H1 (cell line): ENCODE measurements around the gene ABCG8. TPM values are rescaled to one million over a fixed set of nuclear protein-coding genes. Genes with fewer than 3 reads are reported as not detected.

ENCODE experiments used
- CTCF ChIA-PET: fragments of 300-600 bp; sonication (Branson Sonifier 250); formaldehyde crosslinking; loops from one replicate; lab custom pipeline; 2021; ENCODE audit not compliant: partially characterized antibody; lab: Charles Lee
- POLR2A ChIA-PET: fragments of 300-600 bp; sonication (Branson Sonifier 250); formaldehyde crosslinking; loops from one replicate; lab custom pipeline; 2021; ENCODE audit warnings: inconsistent platforms; ENCODE audit not compliant: partially characterized antibody; lab: Charles Lee
- DNase-seq, 2 experiments: peaks; one replicate each; pipeline versions ENCODE4 v3.0.0 to v3.0.0-alpha.2; 2010 to 2022; ENCODE audit warnings: low spot score in 2 of 2, low read depth in 1 of 2, mixed read lengths in 1 of 2
- FAIRE-seq: peaks from 2 replicates; lab custom pipeline; 2011; peaks lifted over from hg19 to GRCh38; lab: Jason Lieb, UNC
- H2AFZ ChIP-seq: 2 replicates; pipeline ENCODE4 v1.8.1; 2012; ENCODE audit warnings: low read length, inconsistent platforms
- H2AK5ac ChIP-seq: 2 replicates; pipeline ENCODE4 v1.6.1; 2013; ENCODE audit warnings: low read depth, low read length
- H2BK120ac ChIP-seq: replicated peaks from 2 replicates; pipeline ENCODE3; 2013; ENCODE audit warnings: low read depth, low read length, inconsistent platforms
- H2BK12ac ChIP-seq: 2 replicates; pipeline ENCODE4 v1.6.1; 2013; ENCODE audit warnings: low read depth, low read length
- H2BK15ac ChIP-seq: 2 replicates; pipeline ENCODE4 v1.6.1; 2013; ENCODE audit warnings: low read length
- H2BK20ac ChIP-seq: 2 replicates; pipeline ENCODE4 v1.6.1; 2013; ENCODE audit warnings: low read length
- H2BK5ac ChIP-seq: 2 replicates; pipeline ENCODE4 v1.6.1; 2013; ENCODE audit warnings: low read depth, low read length
- H3K14ac ChIP-seq: 2 replicates; pipeline ENCODE4 v1.6.1; 2013; ENCODE audit warnings: inconsistent platforms; ENCODE audit not compliant: insufficient read length
- H3K18ac ChIP-seq: 2 replicates; pipeline ENCODE4 v1.6.1; 2013; ENCODE audit warnings: low read length; ENCODE audit errors: extremely low read depth
- H3K23ac ChIP-seq: 2 replicates; pipeline ENCODE4 v1.6.1; 2013; ENCODE audit warnings: inconsistent platforms; ENCODE audit not compliant: insufficient read length
- H3K23me2 ChIP-seq: 2 replicates; pipeline ENCODE4 v1.6.1; 2013; ENCODE audit warnings: low read depth, low read length
- H3K27ac ChIP-seq: 2 replicates; pipeline ENCODE4 v1.6.1; 2011; ENCODE audit warnings: low read depth, low read length, inconsistent platforms
- H3K27me3 ChIP-seq, 4 experiments: replicated peaks in 1 of 4; 1 replicate in 1 of 4; 2 replicates in 3 of 4; pipeline versions ENCODE4 v1.6.1 to v1.8.1; 2011 to 2013; ENCODE audit warnings: low read length in 3 of 4, mild to moderate bottlenecking in 3 of 4, inconsistent platforms in 2 of 4, mixed read lengths in 2 of 4, moderate library complexity in 1 of 4; ENCODE audit not compliant: control insufficient read depth in 3 of 4, insufficient read depth in 3 of 4; ENCODE audit errors: extremely low read depth in 1 of 4
- H3K36me3 ChIP-seq, 4 experiments: 2 replicates each; pipeline versions ENCODE4 v1.6.1 to v1.8.1; 2011 to 2013; ENCODE audit warnings: mild to moderate bottlenecking in 4 of 4, low read length in 3 of 4, moderate library complexity in 2 of 4, control low read depth in 1 of 4, inconsistent platforms in 1 of 4; ENCODE audit not compliant: insufficient read depth in 4 of 4, control insufficient read depth in 2 of 4
- H3K4ac ChIP-seq: replicated peaks from 2 replicates; pipeline ENCODE3; 2013; ENCODE audit warnings: low read length, low read depth, mixed read lengths, inconsistent platforms; ENCODE audit not compliant: insufficient read length
- H3K4me1 ChIP-seq, 4 experiments: replicated peaks in 1 of 4; 1 replicate in 1 of 4; 2 replicates in 3 of 4; pipeline versions ENCODE4 v1.6.1 to v1.8.1; 2011 to 2013; ENCODE audit warnings: low read length in 3 of 4, inconsistent platforms in 2 of 4, mixed read lengths in 1 of 4; ENCODE audit not compliant: insufficient read depth in 4 of 4, control insufficient read depth in 3 of 4
- H3K4me2 ChIP-seq, 2 experiments: 2 replicates each; pipeline versions ENCODE4 v1.6.1 to v1.8.1; 2011 to 2013; ENCODE audit warnings: low read depth in 2 of 2, low read length in 2 of 2, control low read depth in 1 of 2, inconsistent platforms in 1 of 2, mild to moderate bottlenecking in 1 of 2; ENCODE audit not compliant: insufficient read depth in 1 of 2
- H3K4me3 ChIP-seq, 4 experiments: fragments of 200-600, 300-600 bp in 1 of 4; sonication (generic), shearing (Covaris generic), sonication (Bioruptor Twin) in 1 of 4; 2 replicates each; pipeline versions ENCODE4 v1.5.1 to v1.8.1; 2011 to 2016; ENCODE audit warnings: low read length in 4 of 4, low read depth in 3 of 4, control low read depth in 2 of 4, inconsistent platforms in 2 of 4, mild to moderate bottlenecking in 2 of 4, mixed read lengths in 1 of 4, moderate library complexity in 1 of 4; ENCODE audit not compliant: insufficient read depth in 2 of 4; ENCODE audit errors: extremely low read depth in 1 of 4
- H3K56ac ChIP-seq: replicated peaks from 2 replicates; pipeline ENCODE3; 2013; ENCODE audit warnings: low read depth, mild to moderate bottlenecking, mixed read lengths, low read length, inconsistent platforms; ENCODE audit not compliant: insufficient read length
- H3K79me1 ChIP-seq: 2 replicates; pipeline ENCODE4 v1.6.1; 2013; ENCODE audit warnings: low read depth, low read length, control low read depth
- H3K79me2 ChIP-seq, 2 experiments: 2 replicates each; pipeline versions ENCODE4 v1.6.1 to v1.8.1; 2012 to 2013; ENCODE audit warnings: low read length in 2 of 2, mild to moderate bottlenecking in 2 of 2, inconsistent platforms in 1 of 2; ENCODE audit not compliant: insufficient read depth in 2 of 2, control insufficient read depth in 1 of 2
- H3K9ac ChIP-seq, 4 experiments: replicated peaks in 1 of 4; 1 replicate in 1 of 4; 2 replicates in 3 of 4; pipeline versions ENCODE4 v1.6.1 to v1.8.1; 2011 to 2013; ENCODE audit warnings: low read depth in 3 of 4, low read length in 3 of 4, control low read depth in 2 of 4, mild to moderate bottlenecking in 2 of 4, moderate library complexity in 2 of 4, inconsistent platforms in 1 of 4; ENCODE audit errors: extremely low read depth in 1 of 4
- H3K9me3 ChIP-seq, 2 experiments: 2 replicates each; pipeline versions ENCODE4 v1.6.1 to v1.8.1; 2012 to 2013; ENCODE audit warnings: mild to moderate bottlenecking in 2 of 2, moderate library complexity in 2 of 2, control low read depth in 1 of 2, inconsistent platforms in 1 of 2, low read depth in 1 of 2, low read length in 1 of 2, mixed read lengths in 1 of 2; ENCODE audit not compliant: insufficient read depth in 2 of 2
- H4K20me1 ChIP-seq, 2 experiments: replicated peaks in 1 of 2; 2 replicates each; pipeline versions ENCODE3 to v1.8.1; 2011 to 2013; ENCODE audit warnings: inconsistent platforms in 2 of 2, low read length in 2 of 2, mild to moderate bottlenecking in 1 of 2; ENCODE audit not compliant: insufficient read depth in 2 of 2, control insufficient read depth in 1 of 2
- H4K5ac ChIP-seq: 2 replicates; pipeline ENCODE4 v1.6.1; 2013; ENCODE audit warnings: low read length, low read depth, mixed read lengths, inconsistent platforms; ENCODE audit not compliant: insufficient read length
- H4K8ac ChIP-seq: 2 replicates; pipeline ENCODE4 v1.8.0; 2013; ENCODE audit warnings: mild to moderate bottlenecking, moderate library complexity, low read length, inconsistent platforms; ENCODE audit not compliant: insufficient read depth; ENCODE audit errors: extremely low read depth
- H4K91ac ChIP-seq: replicated peaks from 2 replicates; pipeline ENCODE3; 2013; ENCODE audit warnings: low read length, mixed read lengths, inconsistent platforms; ENCODE audit not compliant: insufficient read length
- GTF2F1 ChIP-seq: IDR thresholded peaks from 2 replicates; pipeline ENCODE4 v1.6.1; 2012; ENCODE audit warnings: low read depth, low read length, improper control_type of control experiment, borderline replicate concordance
- KDM5A ChIP-seq: fragments of 200-600 bp; IDR thresholded peaks from 2 replicates; pipeline ENCODE4 v1.7.1; 2012; ENCODE audit warnings: mild to moderate bottlenecking, low read length, inconsistent platforms, mixed read lengths
- SP1 ChIP-seq: IDR thresholded peaks from 2 replicates; pipeline ENCODE4 v1.6.1; 2011; ENCODE audit warnings: low read depth, low read length
- WGBS, 2 experiments: shearing (Covaris generic) in 1 of 2; methylation state at CpG; one replicate each; pipeline versions ENCODE4 v1.1.6 to v1.1.7; 2013 to 2015; ENCODE audit warnings: low lambda C conversion rate in 2 of 2, mixed read lengths in 2 of 2, inconsistent platforms in 1 of 2, low coverage in 1 of 2, missing lambda C conversion rate in 1 of 2; ENCODE audit not compliant: insufficient replicate concordance in 2 of 2, insufficient coverage in 1 of 2, insufficient read length in 1 of 2; ENCODE audit errors: extremely low coverage in 1 of 2, missing lambda C conversion rate in 1 of 2; 5-methylcytosine and 5-hydroxymethylcytosine counted together
- polyA plus RNA-seq, 7 experiments: library from polyadenylated mRNA; depleted of rRNA in 3 of 7; stranded (reverse) in 5 of 7; unstranded in 2 of 7; fragments of >200 nt in 5 of 7; fragments of 200-250 nt in 2 of 7; gene quantifications; 1 replicate in 5 of 7; 2 replicates in 1 of 7; 4 replicates in 1 of 7; pipeline versions ENCODE4 v1.2.1 to v1.2.3, GENCODE V29; 2011 to 2013; ENCODE audit warnings: missing spikeins in 2 of 7, mixed read lengths in 2 of 7
- total RNA-seq: library from RNA; stranded (reverse); fragmentation: NEBNext Ultra II Directional; extraction: Animal tissue kit (Norgen Biotek cat#: 25700); gene quantifications from 2 replicates; pipeline ENCODE4 v1.2.1, GENCODE V29; 2021

The ABCG8 gene
- total and polyA plus RNA-seq, 2 of the 8 experiments (the other 6 are each of a cell fraction or from before 2014, with no cell fraction given): not detected

GRCh38 chr2:43852196-43852730, 13.5 kb downstream of the ABCG8 start:
- Histone ChIP-seq H2AK5ac (no peak overlapping the region), H4K8ac (no peak overlapping the region; the same call in 1 of the 2 replicates), H3K23ac (no peak overlapping the region), H3K23me2 (no peaks in the 10 kb centered on the region), H3K27me3 (no peaks in the 10 kb centered on the region), H2BK12ac (no peak overlapping the region), H3K4ac (no peak overlapping the region), H3K4me1 (no peaks in the 10 kb centered on the region; a peak in 1 of 7 replicates), H3K9ac (no peak overlapping the region), H3K79me1 (no peaks in the 10 kb centered on the region), H2BK5ac (no peak overlapping the region), H3K79me2 (no peaks in the 10 kb centered on the region), H2AFZ (no peak overlapping the region), H3K9me3 (no peaks in the 10 kb centered on the region), H4K20me1 (no peaks in the 10 kb centered on the region), H2BK20ac (no peak overlapping the region), H3K14ac (no peak overlapping the region), H3K18ac (no peak overlapping the region), H2BK120ac (no peak overlapping the region), H3K56ac (no peak overlapping the region), H4K5ac (no peak overlapping the region), H4K91ac (no peak overlapping the region), H3K36me3 (no peaks in the 10 kb centered on the region), H2BK15ac (no peak overlapping the region), H3K4me2 (no peak overlapping the region), H3K4me3 (no peak overlapping the region), H3K27ac (no peak overlapping the region)
- TF ChIP-seq KDM5A: no peak
- TF ChIP-seq SP1: no peak
- TF ChIP-seq GTF2F1: no peak
- WGBS, 2 experiments: 95% methylated on average over 18 of the region's 21 CpGs; no CpG with 5 or more reads in 1 of the 2 experiments
- no peak for FAIRE-seq
- POLR2A ChIA-PET: no interaction called here
- CTCF ChIA-PET: interaction anchor here (0.6 to 1.9 kb wide), 4 partner anchors 11 to 238 kb away, joined by 3 to 9 read pairs (median 3); no protein-coding TSS in a partner anchor
- peak in 1 of 2 experiments; percentile 42 for DNase-seq
